H9 (cell line): Measurements from ENCODE around the gene EHBP1L1. TPM values are rescaled to one million over a fixed set of nuclear protein-coding genes. Genes with fewer than 3 reads are reported as not detected.

ENCODE experiments used
- DNase-seq: peaks from one replicate; pipeline ENCODE4 v3.0.0-alpha.2; 2017
- H2AFZ ChIP-seq: one replicate; pipeline ENCODE4 v1.6.1; 2013; ENCODE audit warnings: mild to moderate bottlenecking, low read length, control low read depth, moderate library complexity
- H2AK5ac ChIP-seq: 2 replicates; pipeline ENCODE4 v1.6.1; 2013; ENCODE audit warnings: low read length, control low read depth, mixed read lengths; ENCODE audit not compliant: insufficient read length
- H2BK120ac ChIP-seq: one replicate; pipeline ENCODE4 v1.6.1; 2013; ENCODE audit warnings: low read depth, mild to moderate bottlenecking, low read length, control low read depth, inconsistent platforms; ENCODE audit not compliant: poor library complexity, severe bottlenecking
- H2BK12ac ChIP-seq: 2 replicates; pipeline ENCODE4 v1.6.1; 2013; ENCODE audit warnings: low read length, control low read depth, mixed read lengths, low read depth; ENCODE audit not compliant: insufficient read length
- H2BK15ac ChIP-seq: 2 replicates; pipeline ENCODE4 v1.6.1; 2013; ENCODE audit warnings: low read depth, low read length, control low read depth
- H2BK20ac ChIP-seq: one replicate; pipeline ENCODE4 v1.6.1; 2013; ENCODE audit warnings: low read depth, mild to moderate bottlenecking, low read length, control low read depth, inconsistent platforms; ENCODE audit not compliant: poor library complexity, severe bottlenecking
- H2BK5ac ChIP-seq: 2 replicates; pipeline ENCODE4 v1.6.1; 2013; ENCODE audit warnings: low read length, control low read depth, mixed read lengths; ENCODE audit not compliant: insufficient read length
- H3K14ac ChIP-seq: 2 replicates; pipeline ENCODE4 v1.6.1; 2013; ENCODE audit warnings: low read length, control low read depth; ENCODE audit not compliant: insufficient read depth
- H3K18ac ChIP-seq: 2 replicates; pipeline ENCODE4 v1.6.1; 2013; ENCODE audit warnings: low read depth, mild to moderate bottlenecking, mixed read lengths, low read length, control low read depth; ENCODE audit not compliant: insufficient read length
- H3K23ac ChIP-seq: 2 replicates; pipeline ENCODE4 v1.6.1; 2013; ENCODE audit warnings: low read length, control low read depth, mixed read lengths, low read depth; ENCODE audit not compliant: insufficient read length
- H3K23me2 ChIP-seq: 2 replicates; pipeline ENCODE4 v1.6.1; 2013; ENCODE audit warnings: low read depth, mild to moderate bottlenecking, mixed read lengths, low read length, control low read depth; ENCODE audit not compliant: insufficient read length, poor library complexity, severe bottlenecking
- H3K27ac ChIP-seq: 2 replicates; pipeline ENCODE4 v1.5.1; 2013; ENCODE audit warnings: low read length, control low read depth, mixed read lengths, low read depth; ENCODE audit not compliant: insufficient read length
- H3K27me3 ChIP-seq: 2 replicates; pipeline ENCODE4 v1.6.1; 2013; ENCODE audit warnings: low read length, control low read depth, inconsistent platforms; ENCODE audit not compliant: insufficient read depth
- H3K4ac ChIP-seq: 2 replicates; pipeline ENCODE4 v1.6.1; 2013; ENCODE audit warnings: low read depth, mild to moderate bottlenecking, control low read depth, inconsistent platforms, low read length, moderate library complexity
- H3K4me1 ChIP-seq: 2 replicates; pipeline ENCODE4 v1.6.1; 2013; ENCODE audit warnings: low read length, control low read depth, inconsistent platforms; ENCODE audit not compliant: insufficient read depth
- H3K4me2 ChIP-seq: 2 replicates; pipeline ENCODE4 v1.6.1; 2013; ENCODE audit warnings: low read length, control low read depth, mixed read lengths; ENCODE audit not compliant: insufficient read length, insufficient read depth
- H3K56ac ChIP-seq: 2 replicates; pipeline ENCODE4 v1.6.1; 2013; ENCODE audit warnings: low read depth, mild to moderate bottlenecking, mixed read lengths, low read length, control low read depth; ENCODE audit not compliant: insufficient read length
- H3K79me1 ChIP-seq: 2 replicates; pipeline ENCODE4 v1.6.1; 2013; ENCODE audit warnings: low read depth, mild to moderate bottlenecking, moderate library complexity, low read length, control low read depth, inconsistent platforms; ENCODE audit not compliant: insufficient read depth, poor library complexity, severe bottlenecking
- H3K79me2 ChIP-seq: 2 replicates; pipeline ENCODE4 v1.6.1; 2013; ENCODE audit warnings: low read length, control low read depth, inconsistent platforms; ENCODE audit not compliant: insufficient read depth
- H3K9ac ChIP-seq: 2 replicates; pipeline ENCODE4 v1.6.1; 2013; ENCODE audit warnings: low read length, control low read depth, mixed read lengths; ENCODE audit not compliant: insufficient read length; ENCODE audit errors: extremely low read depth
- H3K9me3 ChIP-seq: one replicate; pipeline ENCODE4 v1.6.1; 2013; ENCODE audit warnings: low read depth, low read length, inconsistent platforms; ENCODE audit not compliant: control insufficient read depth
- H3T11ph ChIP-seq: one replicate; pipeline ENCODE4 v1.6.1; 2013; ENCODE audit warnings: mild to moderate bottlenecking, low read length, control low read depth, inconsistent platforms
- H4K20me1 ChIP-seq: one replicate; pipeline ENCODE4 v1.6.1; 2013; ENCODE audit not compliant: control insufficient read depth, insufficient read length, insufficient read depth
- H4K5ac ChIP-seq: 2 replicates; pipeline ENCODE4 v1.6.1; 2013; ENCODE audit warnings: low read depth, mild to moderate bottlenecking, mixed read lengths, low read length, control low read depth; ENCODE audit not compliant: insufficient read length
- H4K8ac ChIP-seq: replicated peaks from 2 replicates; pipeline ENCODE4 v1.6.1; 2013; ENCODE audit warnings: low read length, control low read depth, mixed read lengths, low read depth; ENCODE audit not compliant: insufficient read length
- H4K91ac ChIP-seq: 2 replicates; pipeline ENCODE4 v1.6.1; 2013; ENCODE audit warnings: low read depth, mild to moderate bottlenecking, moderate library complexity, mixed read lengths, low read length, control low read depth; ENCODE audit not compliant: insufficient read length
- H3K27ac Mint-ChIP-seq, 3 experiments: 2 replicates in 2 of 3; 3 replicates in 1 of 3; pipeline ENCODE4 v1.8.0; 2020 to 2021; ENCODE audit warnings: mixed read lengths in 3 of 3, mild to moderate bottlenecking in 1 of 3, moderate library complexity in 1 of 3
- H3K27me3 Mint-ChIP-seq: 2 replicates; pipeline ENCODE4 v1.8.0; 2021; ENCODE audit warnings: low read depth, mild to moderate bottlenecking, moderate library complexity, mixed read lengths
- H3K36me3 Mint-ChIP-seq, 3 experiments: 2 replicates in 2 of 3; 3 replicates in 1 of 3; pipeline ENCODE4 v1.8.0; 2020 to 2021; ENCODE audit warnings: low read depth in 3 of 3, mixed read lengths in 3 of 3; ENCODE audit not compliant: insufficient read depth in 1 of 3
- H3K4me1 Mint-ChIP-seq, 2 experiments: 2 replicates each; pipeline ENCODE4 v1.8.0; 2020; ENCODE audit warnings: mixed read lengths in 2 of 2
- H3K4me3 Mint-ChIP-seq, 2 experiments: 2 replicates in 1 of 2; 3 replicates in 1 of 2; pipeline ENCODE4 v1.8.0; 2020 to 2021; ENCODE audit warnings: mild to moderate bottlenecking in 2 of 2, mixed read lengths in 2 of 2, moderate library complexity in 1 of 2
- H3K9me3 Mint-ChIP-seq, 2 experiments: 2 replicates in 1 of 2; 3 replicates in 1 of 2; pipeline ENCODE4 v1.8.0; 2020; ENCODE audit warnings: mild to moderate bottlenecking in 2 of 2, mixed read lengths in 2 of 2, moderate library complexity in 1 of 2
- WGBS: extraction: QIAGEN DNeasy Blood & Tissue Kit; methylation state at CpG from one replicate; pipeline ENCODE4 v1.1.7; 2013; ENCODE audit warnings: missing lambda C conversion rate, low lambda C conversion rate, mixed read lengths; ENCODE audit not compliant: insufficient read length; ENCODE audit errors: extremely low coverage; 5-methylcytosine and 5-hydroxymethylcytosine counted together
- total RNA-seq: library from RNA; stranded (reverse); gene quantifications from 2 replicates; pipeline ENCODE4 v1.2.1, GENCODE V29; 2021
- TF ChIP-seq, protein P1 (sequence below): fragments of 200-600 bp; sonication (generic); conservative IDR thresholded peaks from 3 replicates; pipeline ENCODE4 v1.8.0; 2021; ENCODE audit warnings: antibody characterized with exemption, mild to moderate bottlenecking

The EHBP1L1 gene
- total RNA-seq, 1 experiment from 2014 or later: 13.8 TPM

DNA sequence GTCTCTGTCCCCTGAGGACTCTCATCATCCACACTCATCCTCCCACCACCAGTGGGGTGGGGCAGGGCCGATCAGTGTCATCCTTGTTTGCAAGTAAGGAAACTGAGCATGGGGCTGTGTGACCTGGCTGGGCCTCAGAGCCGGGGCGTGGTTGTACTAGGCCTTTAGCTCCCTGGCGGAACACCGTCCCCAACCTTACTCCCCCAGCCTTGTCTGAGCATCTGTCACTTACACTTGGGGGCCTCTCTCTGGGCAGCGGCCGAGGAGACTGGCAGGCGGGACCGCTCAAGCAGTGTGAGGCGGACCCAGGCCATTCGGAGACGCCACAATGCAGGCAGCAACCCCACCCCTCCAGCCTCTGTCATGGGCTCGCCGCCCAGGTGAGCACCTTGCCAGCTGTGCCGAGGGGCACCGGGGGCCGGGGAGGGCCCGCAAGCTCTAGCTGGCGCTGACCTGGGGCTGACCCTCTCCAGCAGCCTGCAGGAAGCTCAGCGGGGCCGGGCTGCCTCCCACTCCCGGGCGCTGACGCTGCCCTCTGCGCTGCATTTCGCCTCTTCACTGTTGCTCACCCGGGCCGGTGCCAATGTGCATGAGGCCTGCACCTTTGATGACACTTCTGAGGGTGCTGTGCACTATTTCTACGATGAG, 43.6 kb downstream of the EHBP1L1 start:
- Histone ChIP-seq H3K27ac (no peak overlapping the region), H2BK15ac (no peak overlapping the region), H4K5ac (no peak overlapping the region), H3K9ac (no peak overlapping the region), H3K27me3 (no peaks in the 10 kb centered on the region), H2BK120ac (no peak overlapping the region), H3K4me2 (no peak overlapping the region), H3T11ph (no peak overlapping the region), H2AK5ac (no peak overlapping the region), H3K23ac (no peak overlapping the region), H2AFZ (no peak overlapping the region), H2BK5ac (no peak overlapping the region), H3K56ac (no peak overlapping the region), H3K18ac (no peak overlapping the region), H2BK12ac (no peak overlapping the region), H3K23me2 (peaks cover 11% of the 10 kb centered on the region), H4K91ac (no peak overlapping the region), H3K4ac (no peak overlapping the region), H3K14ac (no peak overlapping the region), H4K8ac (no peak overlapping the region), H3K79me2 (peaks cover 7% of the 10 kb centered on the region; the same call in 1 of the 2 replicates), H2BK20ac (no peak overlapping the region), H3K79me1 (no peaks in the 10 kb centered on the region), H3K9me3 (no peaks in the 10 kb centered on the region), H3K4me1 (no peaks in the 10 kb centered on the region; the same call in none of the 2 replicates), H4K20me1 (no peaks in the 10 kb centered on the region)
- DNase-seq: no peak
- TF ChIP-seq, protein P1, sequence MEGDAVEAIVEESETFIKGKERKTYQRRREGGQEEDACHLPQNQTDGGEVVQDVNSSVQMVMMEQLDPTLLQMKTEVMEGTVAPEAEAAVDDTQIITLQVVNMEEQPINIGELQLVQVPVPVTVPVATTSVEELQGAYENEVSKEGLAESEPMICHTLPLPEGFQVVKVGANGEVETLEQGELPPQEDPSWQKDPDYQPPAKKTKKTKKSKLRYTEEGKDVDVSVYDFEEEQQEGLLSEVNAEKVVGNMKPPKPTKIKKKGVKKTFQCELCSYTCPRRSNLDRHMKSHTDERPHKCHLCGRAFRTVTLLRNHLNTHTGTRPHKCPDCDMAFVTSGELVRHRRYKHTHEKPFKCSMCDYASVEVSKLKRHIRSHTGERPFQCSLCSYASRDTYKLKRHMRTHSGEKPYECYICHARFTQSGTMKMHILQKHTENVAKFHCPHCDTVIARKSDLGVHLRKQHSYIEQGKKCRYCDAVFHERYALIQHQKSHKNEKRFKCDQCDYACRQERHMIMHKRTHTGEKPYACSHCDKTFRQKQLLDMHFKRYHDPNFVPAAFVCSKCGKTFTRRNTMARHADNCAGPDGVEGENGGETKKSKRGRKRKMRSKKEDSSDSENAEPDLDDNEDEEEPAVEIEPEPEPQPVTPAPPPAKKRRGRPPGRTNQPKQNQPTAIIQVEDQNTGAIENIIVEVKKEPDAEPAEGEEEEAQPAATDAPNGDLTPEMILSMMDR: no peak
- Mint-ChIP-seq H3K4me3 (no peak overlapping the region; a peak in 1 of 5 replicates), H3K4me1 (peaks cover 8% of the 10 kb centered on the region in 2 experiments), H3K36me3 (peaks cover 21 to 57% (median 56%) of the 10 kb centered on the region in 3 experiments; a peak in 6 of 7 replicates), H3K27ac (no peak overlapping the region), H3K27me3 (peaks cover 3% of the 10 kb centered on the region), H3K9me3 (no peaks in the 10 kb centered on the region)
- no CpG with 5 or more reads among the region's 29 CpGs for whole genome bisulfite sequencing
